Keratinocyte (primary cell): ENCODE measurements around the gene CNNM2.

Source experiments
- EZH2 ChIP-seq: IDR thresholded peaks from one replicate; pipeline ENCODE4 v1.6.1; 2012; ENCODE audit warnings: inconsistent platforms, mild to moderate bottlenecking, low read length, moderate library complexity
- TF ChIP-seq, protein P1 (sequence below), 3 experiments: IDR thresholded peaks in 1 of 3; conservative IDR thresholded peaks in 1 of 3; optimal IDR thresholded peaks in 1 of 3; 2 replicates in 2 of 3; 3 replicates in 1 of 3; pipeline versions ENCODE3 to v1.5.1; 2011; ENCODE audit warnings: low read length in 3 of 3, mild to moderate bottlenecking in 3 of 3, moderate library complexity in 2 of 3, control low read depth in 1 of 3, inconsistent platforms in 1 of 3; ENCODE audit not compliant: insufficient read depth in 2 of 3; ENCODE audit errors: extremely low read depth in 1 of 3

DNA sequence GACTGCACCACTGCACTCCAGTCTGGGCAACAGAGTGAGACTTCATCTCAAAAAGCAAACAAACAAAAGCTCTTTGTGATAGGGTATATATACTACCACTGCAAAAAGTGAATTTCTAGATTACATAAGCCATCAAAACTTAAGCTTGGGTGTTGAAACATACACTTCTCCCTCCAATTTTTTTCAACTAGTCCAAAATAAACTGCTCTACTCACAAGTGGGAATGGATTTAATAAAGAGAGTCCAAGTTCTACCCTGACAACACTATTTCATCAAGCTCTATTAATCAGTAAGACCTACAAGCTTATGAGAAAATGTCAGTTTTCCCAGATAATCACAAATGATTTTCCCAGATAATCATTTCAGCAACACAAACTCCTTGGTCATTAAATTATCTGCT lies 192.3 kb downstream of the CNNM2 start:
- TF ChIP-seq, protein P1, sequence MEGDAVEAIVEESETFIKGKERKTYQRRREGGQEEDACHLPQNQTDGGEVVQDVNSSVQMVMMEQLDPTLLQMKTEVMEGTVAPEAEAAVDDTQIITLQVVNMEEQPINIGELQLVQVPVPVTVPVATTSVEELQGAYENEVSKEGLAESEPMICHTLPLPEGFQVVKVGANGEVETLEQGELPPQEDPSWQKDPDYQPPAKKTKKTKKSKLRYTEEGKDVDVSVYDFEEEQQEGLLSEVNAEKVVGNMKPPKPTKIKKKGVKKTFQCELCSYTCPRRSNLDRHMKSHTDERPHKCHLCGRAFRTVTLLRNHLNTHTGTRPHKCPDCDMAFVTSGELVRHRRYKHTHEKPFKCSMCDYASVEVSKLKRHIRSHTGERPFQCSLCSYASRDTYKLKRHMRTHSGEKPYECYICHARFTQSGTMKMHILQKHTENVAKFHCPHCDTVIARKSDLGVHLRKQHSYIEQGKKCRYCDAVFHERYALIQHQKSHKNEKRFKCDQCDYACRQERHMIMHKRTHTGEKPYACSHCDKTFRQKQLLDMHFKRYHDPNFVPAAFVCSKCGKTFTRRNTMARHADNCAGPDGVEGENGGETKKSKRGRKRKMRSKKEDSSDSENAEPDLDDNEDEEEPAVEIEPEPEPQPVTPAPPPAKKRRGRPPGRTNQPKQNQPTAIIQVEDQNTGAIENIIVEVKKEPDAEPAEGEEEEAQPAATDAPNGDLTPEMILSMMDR (optimal IDR thresholded peaks at IDR 0.05 in 1 of 3, IDR thresholded peaks at IDR 0.05 in 1 of 3, conservative IDR thresholded peaks at IDR 0.05 in 1 of 3; ENCODE audit: extremely low read depth in 1 of 3, insufficient read depth in 2 of 3, low read length in 3 of 3): no peak
- no peak for TF ChIP-seq EZH2
